Vagina (tissue), 2 donors: ENCODE results near the gene CNIH3. TPM values are rescaled to one million over a fixed set of nuclear protein-coding genes. Genes with fewer than 3 reads are reported as not detected.

ENCODE experiments used
- DNase-seq, 2 donors: peaks; one replicate each; pipeline ENCODE4 v3.0.0-alpha.2; 2017; ENCODE audit errors: extremely low spot score in 2 of 2
- H3K27ac ChIP-seq: fragments of 200-600 bp; sonication (generic); one replicate; pipeline ENCODE4 v1.5.1; 2019
- H3K27me3 ChIP-seq: fragments of 200-600 bp; sonication (generic); one replicate; pipeline ENCODE4 v1.5.1; 2019
- H3K36me3 ChIP-seq, 2 donors: fragments of 200-600 bp; sonication (generic); one replicate each; pipeline ENCODE4 v1.5.1; 2017 to 2019
- H3K4me1 ChIP-seq: fragments of 200-600 bp; sonication (generic); one replicate; pipeline ENCODE4 v1.5.1; 2019
- H3K4me3 ChIP-seq, 2 donors: fragments of 200-600 bp; sonication (generic); 1 replicate in 1 of 2; 2 replicates in 1 of 2; pipeline ENCODE4 v1.5.1; 2016 to 2019
- H3K9me3 ChIP-seq: fragments of 200-600 bp; sonication (generic); one replicate; pipeline ENCODE4 v1.5.1; 2019
- POLR2A ChIP-seq, 2 donors: fragments of 450-650 bp; IDR thresholded peaks; one replicate each; pipeline ENCODE4 v1.6.1; 2017; ENCODE audit warnings: antibody characterized with exemption in 2 of 2, mild to moderate bottlenecking in 2 of 2, moderate library complexity in 2 of 2
- POLR2AphosphoS5 ChIP-seq, 2 donors: sonication (generic); formaldehyde crosslinking; IDR thresholded peaks; one replicate each; pipeline ENCODE4 v1.9.0; 2017; ENCODE audit warnings: antibody characterized with exemption in 2 of 2, mild to moderate bottlenecking in 2 of 2, low read depth in 1 of 2; ENCODE audit not compliant: insufficient read depth in 1 of 2
- intact Hi-C: fragments of 100-400 bp; cut with DNase I; formaldehyde crosslinking; loops from one replicate; pipeline ENCODE4 v1.15.1; 2023
- total RNA-seq: library from RNA; depleted of rRNA; stranded (reverse); fragments of >200 nt; gene quantifications from one replicate; pipeline ENCODE4 v1.2.3, GENCODE V29; 2016
- TF ChIP-seq, protein P1 (sequence below), 3 experiments: fragments of 450-650 bp in 2 of 3; fragments of 200-600 bp in 1 of 3; sonication (generic) in 1 of 3; IDR thresholded peaks; one replicate each; pipeline ENCODE4 v1.5.1; 2017 to 2019; ENCODE audit warnings: antibody characterized with exemption in 3 of 3, mild to moderate bottlenecking in 2 of 3, moderate library complexity in 2 of 3

The CNIH3 gene
- total RNA-seq, 1 donor from 2014 or later, result not detected

DNA sequence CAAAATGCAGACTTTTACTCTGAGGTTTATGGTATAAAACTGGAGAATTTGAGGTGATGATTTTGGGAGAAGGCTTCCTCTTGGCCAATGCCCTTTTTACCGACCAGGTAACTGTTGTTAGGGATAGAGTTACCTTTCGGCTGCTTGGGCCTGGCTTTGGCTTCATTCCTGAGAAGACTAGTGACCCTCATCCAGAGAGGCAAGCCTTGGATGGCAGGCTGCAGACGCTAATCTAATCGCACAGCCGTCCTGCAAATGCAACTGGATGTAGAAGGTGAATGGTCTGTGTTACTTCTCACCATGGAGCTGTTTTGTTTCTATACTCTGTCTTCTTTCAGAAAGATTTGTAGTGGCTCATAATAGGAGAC lies 124.6 kb downstream of the CNIH3 start:
- no peak for DNase-seq
- Histone ChIP-seq H3K27ac (no peak overlapping the region), H3K27me3 (no peaks in the 10 kb centered on the region), H3K36me3 (no peaks in the 10 kb centered on the region), H3K9me3 (no peaks in the 10 kb centered on the region), H3K4me1 (peaks cover 13% of the 10 kb centered on the region), H3K4me3 (no peak overlapping the region)
- no peak for TF ChIP-seq POLR2AphosphoS5 (IDR thresholded peaks at IDR 0.05; ENCODE audit: insufficient read depth in 1 of 2, low read depth in 1 of 2)
- TF ChIP-seq, protein P1, sequence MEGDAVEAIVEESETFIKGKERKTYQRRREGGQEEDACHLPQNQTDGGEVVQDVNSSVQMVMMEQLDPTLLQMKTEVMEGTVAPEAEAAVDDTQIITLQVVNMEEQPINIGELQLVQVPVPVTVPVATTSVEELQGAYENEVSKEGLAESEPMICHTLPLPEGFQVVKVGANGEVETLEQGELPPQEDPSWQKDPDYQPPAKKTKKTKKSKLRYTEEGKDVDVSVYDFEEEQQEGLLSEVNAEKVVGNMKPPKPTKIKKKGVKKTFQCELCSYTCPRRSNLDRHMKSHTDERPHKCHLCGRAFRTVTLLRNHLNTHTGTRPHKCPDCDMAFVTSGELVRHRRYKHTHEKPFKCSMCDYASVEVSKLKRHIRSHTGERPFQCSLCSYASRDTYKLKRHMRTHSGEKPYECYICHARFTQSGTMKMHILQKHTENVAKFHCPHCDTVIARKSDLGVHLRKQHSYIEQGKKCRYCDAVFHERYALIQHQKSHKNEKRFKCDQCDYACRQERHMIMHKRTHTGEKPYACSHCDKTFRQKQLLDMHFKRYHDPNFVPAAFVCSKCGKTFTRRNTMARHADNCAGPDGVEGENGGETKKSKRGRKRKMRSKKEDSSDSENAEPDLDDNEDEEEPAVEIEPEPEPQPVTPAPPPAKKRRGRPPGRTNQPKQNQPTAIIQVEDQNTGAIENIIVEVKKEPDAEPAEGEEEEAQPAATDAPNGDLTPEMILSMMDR (IDR thresholded peaks at IDR 0.05), result no peak
- no peak for TF ChIP-seq POLR2A (IDR thresholded peaks at IDR 0.05)
- intact Hi-C loops, result no loop called here

DNA sequence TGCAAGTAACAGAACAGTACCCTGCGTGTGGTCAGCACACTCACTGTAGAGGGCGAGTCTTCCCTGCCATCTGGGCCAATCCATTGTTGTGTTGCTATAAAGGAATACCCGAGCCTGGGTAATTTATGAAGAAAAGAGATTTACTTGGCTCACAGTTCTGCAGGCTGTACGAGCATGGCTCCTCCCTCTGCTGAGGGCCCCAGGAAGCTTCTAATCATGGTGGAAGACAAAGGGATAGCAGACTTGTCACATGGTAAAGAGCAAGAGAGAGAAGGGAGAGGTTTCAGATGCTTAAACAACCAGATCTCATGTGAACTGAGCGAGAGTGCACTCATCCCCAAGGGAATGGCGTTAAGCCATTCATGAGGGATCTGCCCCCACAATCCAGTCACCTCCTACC lies 126.2 kb downstream of the CNIH3 start:
- Histone ChIP-seq H3K27me3 (no peaks in the 10 kb centered on the region), H3K36me3 (no peaks in the 10 kb centered on the region), H3K4me3 (no peak overlapping the region), H3K9me3 (no peaks in the 10 kb centered on the region), H3K4me1 (peaks cover 4% of the 10 kb centered on the region), H3K27ac (no peak overlapping the region)
- no peak for DNase-seq
- TF ChIP-seq POLR2AphosphoS5 (IDR thresholded peaks at IDR 0.05; ENCODE audit: insufficient read depth in 1 of 2, low read depth in 1 of 2), result no peak
- TF ChIP-seq POLR2A (IDR thresholded peaks at IDR 0.05), result no peak
- TF ChIP-seq, protein P1 (IDR thresholded peaks at IDR 0.05), result no peak
- intact Hi-C loops, result no loop called here

DNA sequence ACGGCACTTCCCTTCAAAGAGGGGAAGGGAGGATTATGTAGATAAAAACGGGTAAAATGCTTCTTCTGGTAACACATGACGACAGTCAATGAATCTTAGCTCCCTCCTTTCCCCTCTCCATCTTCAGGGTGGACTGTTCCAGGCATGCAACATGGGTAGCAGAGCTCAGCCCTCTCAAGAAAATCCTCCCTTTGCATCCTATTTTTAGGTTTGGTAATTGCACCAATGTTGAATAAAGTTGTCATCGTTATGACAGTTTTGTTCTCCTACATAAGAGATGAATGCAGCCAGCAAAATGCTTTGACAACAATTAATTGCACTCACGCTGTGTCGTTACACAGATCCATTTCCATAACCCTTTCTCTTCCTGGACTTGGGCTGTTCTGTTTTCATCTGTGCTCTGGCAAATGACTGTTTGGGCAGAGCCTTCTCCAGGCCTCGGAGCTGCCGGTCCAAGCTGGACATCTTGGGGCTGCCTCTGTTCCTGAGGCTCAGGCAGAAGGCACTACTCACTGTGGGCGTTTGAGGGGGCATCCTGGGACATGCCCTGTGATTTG lies 127.6 kb downstream of the CNIH3 start:
- H3K4me3 ChIP-seq, result no peak overlapping the region
- no peak for TF ChIP-seq POLR2A (IDR thresholded peaks at IDR 0.05)
- TF ChIP-seq, protein P1 (IDR thresholded peaks at IDR 0.05), result no peak
- no peak for TF ChIP-seq POLR2AphosphoS5 (IDR thresholded peaks at IDR 0.05; ENCODE audit: insufficient read depth in 1 of 2, low read depth in 1 of 2)
- intact Hi-C loops, result no loop called here

DNA sequence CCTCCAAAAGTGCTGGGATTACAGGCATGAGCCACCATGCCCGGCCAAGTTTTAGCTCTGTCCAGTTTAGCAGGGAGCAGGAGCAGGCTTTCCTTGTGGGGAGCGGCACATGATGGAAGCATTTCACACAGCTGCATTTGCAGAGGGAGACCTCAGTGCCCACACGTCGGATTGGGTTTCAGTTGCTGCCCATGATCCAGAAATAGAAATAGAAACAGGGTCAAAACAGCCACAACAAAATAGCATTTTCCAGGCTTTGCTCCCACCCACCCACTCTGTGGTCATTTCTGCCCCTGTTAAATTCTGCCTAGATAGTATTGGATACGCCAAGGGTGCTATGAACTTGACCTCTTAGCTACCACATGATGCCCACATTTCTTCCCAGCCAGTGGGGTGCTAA lies 128.4 kb downstream of the CNIH3 start:
- H3K27ac ChIP-seq, result no peak overlapping the region
- no peak for TF ChIP-seq POLR2A (IDR thresholded peaks at IDR 0.05)
- TF ChIP-seq POLR2AphosphoS5 (IDR thresholded peaks at IDR 0.05; ENCODE audit: insufficient read depth in 1 of 2, low read depth in 1 of 2), result no peak
- TF ChIP-seq, protein P1 (IDR thresholded peaks at IDR 0.05), result no peak
- H3K36me3 ChIP-seq, result no peaks in the 10 kb centered on the region
- H3K9me3 ChIP-seq, result no peaks in the 10 kb centered on the region
- H3K4me3 ChIP-seq, result no peak overlapping the region
- DNase-seq, result no peak
- no peaks in the 10 kb centered on the region for H3K4me1 ChIP-seq
- no peaks in the 10 kb centered on the region for H3K27me3 ChIP-seq
- intact Hi-C loops, result no loop called here

More for the DNA sequence above, 127.6 kb downstream of the CNIH3 start:
- Histone ChIP-seq H3K36me3 (no peaks in the 10 kb centered on the region), H3K27me3 (no peaks in the 10 kb centered on the region), H3K27ac (no peak overlapping the region), H3K9me3 (no peaks in the 10 kb centered on the region), H3K4me1 (no peaks in the 10 kb centered on the region)
- DNase-seq, result no peak

DNA sequence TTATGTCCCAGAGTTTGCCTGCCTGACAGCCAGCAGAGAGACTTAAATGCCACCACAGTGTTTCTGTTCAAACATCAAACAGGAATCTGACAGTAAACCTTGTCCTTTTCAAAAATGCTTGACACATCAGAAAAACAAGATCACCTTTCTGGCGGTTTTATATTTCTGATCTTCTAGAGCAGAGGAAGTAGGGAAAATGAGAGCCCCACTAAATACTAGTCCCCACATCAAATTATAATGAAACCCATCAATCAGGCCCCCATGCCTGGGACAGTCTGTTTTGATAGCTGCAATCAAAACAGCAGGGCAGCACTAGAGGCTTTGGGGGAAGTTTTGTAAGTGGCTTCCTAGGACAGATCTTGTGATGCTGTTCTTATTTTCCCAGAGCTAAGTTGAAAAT lies 129.3 kb downstream of the CNIH3 start:
- H3K27me3 ChIP-seq, result no peaks in the 10 kb centered on the region
- H3K4me3 ChIP-seq, result no peak overlapping the region
- H3K27ac ChIP-seq, result no peak overlapping the region
- H3K9me3 ChIP-seq, result no peaks in the 10 kb centered on the region
- H3K4me1 ChIP-seq, result no peaks in the 10 kb centered on the region
- H3K36me3 ChIP-seq, result no peaks in the 10 kb centered on the region
- TF ChIP-seq, protein P1 (IDR thresholded peaks at IDR 0.05), result no peak
- TF ChIP-seq POLR2AphosphoS5 (IDR thresholded peaks at IDR 0.05; ENCODE audit: insufficient read depth in 1 of 2, low read depth in 1 of 2) (no peak), POLR2A (IDR thresholded peaks at IDR 0.05) (no peak)
- DNase-seq, result no peak
- intact Hi-C loops, result no loop called here
